ENCODE data around the gene MARVELD3.
"Not testable (repeated sequence)": the region's sequence is repeated elsewhere in the genome, so short reads cannot be mapped to it uniquely, and the experiment has no call there.

The MARVELD3 gene

DNA sequence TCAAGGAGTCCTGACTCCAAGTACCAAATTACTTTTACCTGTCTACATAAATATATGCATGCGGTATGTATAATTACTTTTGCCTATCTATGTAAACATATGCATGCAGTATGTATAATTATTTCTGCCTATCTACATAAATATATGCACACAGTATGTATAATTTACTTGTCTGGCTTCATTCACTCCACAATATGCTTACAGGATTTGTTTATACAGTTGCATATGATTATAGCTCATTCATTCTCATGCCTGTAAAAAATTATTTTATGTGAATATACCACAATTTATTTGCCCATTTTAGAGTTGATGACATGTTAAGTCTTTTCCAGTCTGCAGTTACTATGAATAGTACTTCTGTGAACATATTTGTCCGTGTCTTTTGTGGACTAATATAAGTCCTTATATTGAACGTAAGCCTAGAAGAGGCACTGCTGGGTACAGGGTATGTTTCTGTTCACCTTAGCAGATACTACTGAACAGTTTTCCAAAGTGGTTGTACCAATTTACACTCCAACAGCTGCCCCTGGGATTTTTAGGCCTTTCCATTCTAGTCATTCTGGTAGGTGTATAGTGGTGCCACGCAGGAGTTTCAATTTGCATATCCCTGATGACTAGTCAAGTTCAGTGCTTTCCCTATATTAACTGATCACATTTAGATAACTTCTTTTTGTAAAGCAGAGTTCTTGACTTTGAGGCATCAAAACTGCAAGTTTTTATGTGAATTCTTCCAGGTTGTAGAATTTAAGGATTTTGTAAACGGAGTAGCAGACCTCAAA is 47.0 kb downstream of the MARVELD3 start:
- no peak for DNase-seq

DNA sequence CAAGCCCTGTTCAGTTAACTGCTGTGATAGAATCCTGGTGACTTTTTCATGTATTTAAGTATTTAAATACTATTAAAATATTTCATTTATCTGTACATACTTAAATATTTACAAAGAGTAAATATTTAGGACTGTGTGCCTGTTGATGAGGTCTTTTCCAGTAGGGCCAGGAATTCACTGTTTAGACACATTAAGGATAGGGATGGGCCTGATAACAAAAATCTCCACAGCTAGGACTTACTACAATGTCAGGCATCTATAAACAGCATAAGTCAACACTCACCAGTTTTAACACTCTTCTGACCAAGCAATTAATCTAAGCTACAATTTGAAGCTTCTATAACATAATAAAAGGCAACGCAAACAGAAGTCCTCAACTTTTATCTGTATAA is 47.6 kb downstream of the MARVELD3 start:
- no peak for DNase-seq

DNA sequence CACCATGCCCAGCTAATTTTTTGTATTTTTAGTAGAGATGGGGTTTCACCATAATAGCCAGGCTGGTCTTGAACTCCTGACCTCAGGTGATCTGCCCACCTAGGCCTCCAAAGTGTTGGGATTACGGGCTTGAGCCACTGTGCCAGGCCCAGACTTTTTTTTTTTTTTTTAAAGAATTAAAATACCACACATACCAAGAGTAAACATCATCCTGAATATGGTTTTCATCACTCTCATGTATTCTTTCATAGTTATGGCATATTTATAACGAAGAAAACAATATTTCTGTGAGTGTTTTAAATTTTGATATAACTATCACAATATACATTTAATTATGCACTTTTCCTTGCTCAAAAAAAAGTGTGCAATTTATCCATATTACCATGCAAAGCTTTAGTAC is 48.2 kb downstream of the MARVELD3 start:
- no peak for DNase-seq

DNA sequence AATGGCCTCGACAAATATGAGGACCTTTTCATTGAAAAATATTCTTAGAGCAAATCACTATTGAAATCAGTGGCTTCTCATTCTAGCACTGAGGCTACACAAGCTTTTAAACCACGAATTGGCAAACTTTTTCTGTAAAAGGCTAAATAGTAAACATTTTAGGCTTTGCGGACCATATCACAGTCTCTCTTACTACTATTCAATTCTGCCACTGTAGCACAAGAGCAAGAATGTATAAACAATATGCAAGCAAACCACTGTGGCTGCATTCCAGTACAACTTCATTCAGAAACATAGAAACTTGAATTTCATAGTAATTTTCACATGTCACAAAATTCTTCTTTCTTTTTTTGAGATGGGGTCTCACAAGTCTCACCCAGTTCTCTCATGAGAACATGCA is 49.4 kb downstream of the MARVELD3 start:
- no peak for DNase-seq

DNA sequence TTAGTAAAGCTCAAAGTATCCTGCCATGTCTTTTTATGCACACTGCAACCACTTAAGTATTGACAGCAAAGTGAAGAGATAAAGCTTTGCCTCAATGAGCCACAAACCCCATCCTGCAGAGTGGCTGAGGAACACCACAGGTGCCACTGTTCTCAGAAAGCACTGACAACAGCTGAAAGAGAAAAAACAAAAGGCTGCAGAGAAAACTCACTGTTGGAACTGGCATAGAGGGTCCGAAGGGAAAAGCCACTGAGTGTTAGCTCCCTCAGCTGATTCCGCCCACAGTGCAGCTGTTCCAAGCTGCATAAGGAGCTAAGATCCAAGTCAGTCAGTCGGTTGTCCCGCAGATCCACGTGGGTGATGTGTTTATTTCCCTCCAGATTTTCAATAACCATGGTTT is 50.3 kb downstream of the MARVELD3 start:
- no peak for DNase-seq

- no peak for DNase-seq
These were observed 55.4 kb downstream of the MARVELD3 start for GRCh38 chr16:71681360-71681759.

- not testable (repeated sequence) for DNase-seq
These were observed 58.3 kb downstream of the MARVELD3 start for GRCh38 chr16:71684280-71684679.
